Neural cell (in vitro differentiated cells): ENCODE measurements around the gene ENTPD2. TPM values are rescaled to one million over a fixed set of nuclear protein-coding genes. Genes with fewer than 3 reads are reported as not detected.

Experiments
- H2AFZ ChIP-seq: fragments of 200-600, 300-800 bp; sonication (generic), shearing (Covaris generic); 2 replicates; pipeline ENCODE4 v1.6.0; 2014; ENCODE audit warnings: low read depth, mild to moderate bottlenecking, antibody characterized with exemption, low read length, moderate library complexity
- H3F3A ChIP-seq: fragments of 200-600 bp; shearing (Covaris generic); 2 replicates; pipeline ENCODE4 v1.6.1; 2016; ENCODE audit warnings: mild to moderate bottlenecking, moderate library complexity, mixed read lengths, antibody characterized with exemption, low read length; ENCODE audit not compliant: insufficient read depth, poor library complexity, severe bottlenecking
- H3K27ac ChIP-seq: fragments of 200-600, 300-800 bp; sonication (generic), shearing (Covaris generic); 2 replicates; pipeline ENCODE4 v1.5.1; 2014; ENCODE audit warnings: mild to moderate bottlenecking, low read length, moderate library complexity
- H3K27me3 ChIP-seq: fragments of 300-800, 200-600 bp; sonication (generic), shearing (Covaris generic); 2 replicates; pipeline ENCODE4 v1.6.0; 2014; ENCODE audit warnings: mild to moderate bottlenecking, low read depth, low read length, moderate library complexity; ENCODE audit not compliant: insufficient read depth
- H3K36me3 ChIP-seq: fragments of 300-800, 200-600 bp; sonication (generic), shearing (Covaris generic); 2 replicates; pipeline ENCODE4 v1.5.1; 2014; ENCODE audit warnings: mild to moderate bottlenecking, antibody characterized with exemption, low read length, moderate library complexity; ENCODE audit not compliant: insufficient read depth
- H3K4me2 ChIP-seq: fragments of 300-800, 200-600 bp; sonication (generic), shearing (Covaris generic); 2 replicates; pipeline ENCODE4 v1.6.0; 2014; ENCODE audit warnings: mild to moderate bottlenecking, low read length
- H3K4me3 ChIP-seq: fragments of 300-800, 200-600 bp; sonication (generic), shearing (Covaris generic); 2 replicates; pipeline ENCODE4 v1.5.1; 2014; ENCODE audit warnings: mild to moderate bottlenecking, low read length, moderate library complexity
- H3K79me2 ChIP-seq: fragments of 200-600 bp; shearing (Covaris generic); replicated peaks from 2 replicates; pipeline ENCODE4 v1.6.0; 2014; ENCODE audit warnings: mild to moderate bottlenecking, low read length, moderate library complexity; ENCODE audit not compliant: insufficient read depth
- H3K9ac ChIP-seq: fragments of 300-800, 200-600 bp; sonication (generic), shearing (Covaris generic); 2 replicates; pipeline ENCODE4 v1.6.1; 2016; ENCODE audit warnings: mild to moderate bottlenecking, low read length, mixed read lengths
- H3K9me2 ChIP-seq: fragments of 200-600 bp; shearing (Covaris generic); 2 replicates; pipeline ENCODE4 v1.6.1; 2016; ENCODE audit warnings: mild to moderate bottlenecking, low read length, mixed read lengths; ENCODE audit not compliant: insufficient read depth
- H3K9me3 ChIP-seq: fragments of 200-600, 300-800 bp; sonication (generic), shearing (Covaris generic); 2 replicates; pipeline ENCODE4 v1.6.1; 2016; ENCODE audit warnings: mild to moderate bottlenecking, mixed run types, low read length, moderate library complexity, mixed read lengths
- H4K20me1 ChIP-seq: fragments of 200-600 bp; shearing (Covaris generic); 2 replicates; pipeline ENCODE4 v1.6.1; 2016; ENCODE audit warnings: mild to moderate bottlenecking, mixed run types; ENCODE audit not compliant: insufficient read depth
- EP300 ChIP-seq: fragments of 450-650 bp; conservative IDR thresholded peaks from 2 replicates; pipeline ENCODE4 v1.6.1; 2014; ENCODE audit warnings: antibody characterized with exemption, mild to moderate bottlenecking, moderate library complexity; ENCODE audit not compliant: poor library complexity, severe bottlenecking
- EZH2 ChIP-seq: fragments of 200-600, 300-800 bp; shearing (Covaris generic), sonication (generic); IDR thresholded peaks from 2 replicates; pipeline ENCODE4 v1.6.1; 2014; ENCODE audit warnings: antibody characterized with exemption, low read length, borderline replicate concordance, mild to moderate bottlenecking; ENCODE audit not compliant: insufficient read depth, poor library complexity, severe bottlenecking
- MXI1 ChIP-seq: fragments of 450-650 bp; conservative IDR thresholded peaks from 2 replicates; pipeline ENCODE4 v1.6.1; 2014; ENCODE audit warnings: antibody characterized with exemption, mild to moderate bottlenecking; ENCODE audit not compliant: poor library complexity, severe bottlenecking
- POLR2AphosphoS5 ChIP-seq: IDR thresholded peaks from 2 replicates; pipeline ENCODE4 v1.6.1; 2012
- RAD21 ChIP-seq: fragments of 450-650 bp; conservative IDR thresholded peaks from 2 replicates; pipeline ENCODE4 v1.6.1; 2014; ENCODE audit warnings: antibody characterized with exemption, mild to moderate bottlenecking, moderate library complexity
- SMC3 ChIP-seq: fragments of 450-650 bp; conservative IDR thresholded peaks from 2 replicates; pipeline ENCODE4 v1.6.1; 2014; ENCODE audit warnings: antibody characterized with exemption, mild to moderate bottlenecking, moderate library complexity; ENCODE audit not compliant: poor library complexity
- TAF1 ChIP-seq: IDR thresholded peaks from 2 replicates; pipeline ENCODE4 v1.6.1; 2012; ENCODE audit warnings: low read depth
- polyA plus RNA-seq: library from polyadenylated mRNA; depleted of rRNA; stranded (reverse); fragments of >200 nt; gene quantifications from 2 replicates; pipeline ENCODE4 v1.2.3, GENCODE V29; 2014
- TF ChIP-seq, protein P1 (sequence below): fragments of 450-650 bp; IDR thresholded peaks from 2 replicates; pipeline ENCODE4 v1.5.1; 2014; ENCODE audit warnings: antibody characterized with exemption, mild to moderate bottlenecking, moderate library complexity; ENCODE audit not compliant: poor library complexity, severe bottlenecking
- TF ChIP-seq, protein P2 (sequence below): IDR thresholded peaks from 2 replicates; pipeline ENCODE4 v1.6.1; 2012; ENCODE audit warnings: borderline replicate concordance

ENTPD2 gene
- polyA plus RNA-seq, 1 donor from 2014 or later = not detected

DNA sequence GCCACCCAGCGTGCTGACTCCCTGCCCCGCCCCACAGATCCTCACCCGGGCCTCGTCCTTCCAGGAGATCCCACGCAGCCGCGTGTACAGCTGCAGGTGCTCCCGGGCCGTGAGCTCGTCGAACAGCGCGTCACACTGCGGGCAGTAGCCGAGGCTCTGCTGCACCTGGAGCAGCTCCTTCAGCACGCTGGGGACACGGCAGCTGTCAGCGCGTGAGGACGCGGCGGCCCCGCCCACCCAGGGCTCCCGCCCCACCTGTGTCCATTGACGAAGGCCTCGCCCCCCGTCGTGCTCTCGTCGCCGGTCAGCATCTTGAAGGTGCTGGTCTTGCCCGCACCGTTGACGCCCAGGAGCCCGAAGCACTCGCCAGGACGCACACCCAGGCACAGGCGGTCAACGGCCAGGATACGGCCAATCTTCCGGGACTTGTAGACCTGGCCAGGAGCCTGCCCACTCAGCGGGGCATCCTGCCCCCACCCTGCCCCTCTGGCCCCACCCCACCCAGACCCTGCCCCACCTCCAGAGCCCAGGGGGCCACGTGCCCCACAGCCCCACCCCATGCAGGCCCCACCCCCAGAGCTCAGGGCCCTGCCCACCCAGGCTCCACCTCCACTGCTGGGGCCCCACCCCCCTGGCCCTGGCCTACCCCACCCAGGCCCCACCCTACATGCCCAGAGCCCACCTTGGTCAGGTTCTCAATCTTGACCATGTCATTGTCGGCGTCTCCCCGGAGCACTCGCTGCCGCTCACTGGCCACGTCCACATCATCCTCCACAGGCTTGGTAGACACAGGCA lies 43.7 kb downstream of the ENTPD2 start:
- H3K36me3 ChIP-seq = no peaks in the 10 kb centered on the region

DNA sequence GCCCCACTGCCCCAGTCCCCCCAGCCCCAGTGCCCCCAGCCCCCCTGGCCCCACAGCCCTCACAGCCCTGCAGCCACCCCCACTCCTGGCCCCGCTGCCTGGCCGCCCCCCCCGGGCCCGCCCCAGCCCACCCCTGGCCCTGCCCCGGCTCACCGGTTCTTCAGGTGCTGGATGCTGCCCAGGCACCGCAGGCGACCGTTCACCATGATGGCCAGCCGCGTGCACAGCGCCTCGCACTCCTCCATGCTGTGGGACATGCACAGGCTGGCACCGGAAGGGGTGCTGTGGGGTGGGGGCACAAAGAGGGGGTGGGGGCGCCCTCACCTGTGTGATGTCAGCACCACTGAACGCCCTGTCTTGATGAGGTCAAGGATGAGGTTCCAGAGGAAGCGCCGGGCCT lies 44.6 kb downstream of the ENTPD2 start:
- H4K20me1 ChIP-seq = no peaks in the 10 kb centered on the region
- no peaks in the 10 kb centered on the region for H3F3A ChIP-seq
- H3K79me2 ChIP-seq = no peaks in the 10 kb centered on the region
- H2AFZ ChIP-seq = no peak overlapping the region
- no peaks in the 10 kb centered on the region for H3K27me3 ChIP-seq
- H3K9me2 ChIP-seq = no peaks in the 10 kb centered on the region
- H3K9me3 ChIP-seq = no peaks in the 10 kb centered on the region
- H3K4me2 ChIP-seq = no peak overlapping the region
- TF ChIP-seq, protein P1, sequence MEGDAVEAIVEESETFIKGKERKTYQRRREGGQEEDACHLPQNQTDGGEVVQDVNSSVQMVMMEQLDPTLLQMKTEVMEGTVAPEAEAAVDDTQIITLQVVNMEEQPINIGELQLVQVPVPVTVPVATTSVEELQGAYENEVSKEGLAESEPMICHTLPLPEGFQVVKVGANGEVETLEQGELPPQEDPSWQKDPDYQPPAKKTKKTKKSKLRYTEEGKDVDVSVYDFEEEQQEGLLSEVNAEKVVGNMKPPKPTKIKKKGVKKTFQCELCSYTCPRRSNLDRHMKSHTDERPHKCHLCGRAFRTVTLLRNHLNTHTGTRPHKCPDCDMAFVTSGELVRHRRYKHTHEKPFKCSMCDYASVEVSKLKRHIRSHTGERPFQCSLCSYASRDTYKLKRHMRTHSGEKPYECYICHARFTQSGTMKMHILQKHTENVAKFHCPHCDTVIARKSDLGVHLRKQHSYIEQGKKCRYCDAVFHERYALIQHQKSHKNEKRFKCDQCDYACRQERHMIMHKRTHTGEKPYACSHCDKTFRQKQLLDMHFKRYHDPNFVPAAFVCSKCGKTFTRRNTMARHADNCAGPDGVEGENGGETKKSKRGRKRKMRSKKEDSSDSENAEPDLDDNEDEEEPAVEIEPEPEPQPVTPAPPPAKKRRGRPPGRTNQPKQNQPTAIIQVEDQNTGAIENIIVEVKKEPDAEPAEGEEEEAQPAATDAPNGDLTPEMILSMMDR = no peak
- TF ChIP-seq EZH2 (no peak), MXI1 (no peak), TAF1 (no peak), SMC3 (no peak), RAD21 (no peak), EP300 (no peak), POLR2AphosphoS5 (no peak)
- TF ChIP-seq, protein P2, sequence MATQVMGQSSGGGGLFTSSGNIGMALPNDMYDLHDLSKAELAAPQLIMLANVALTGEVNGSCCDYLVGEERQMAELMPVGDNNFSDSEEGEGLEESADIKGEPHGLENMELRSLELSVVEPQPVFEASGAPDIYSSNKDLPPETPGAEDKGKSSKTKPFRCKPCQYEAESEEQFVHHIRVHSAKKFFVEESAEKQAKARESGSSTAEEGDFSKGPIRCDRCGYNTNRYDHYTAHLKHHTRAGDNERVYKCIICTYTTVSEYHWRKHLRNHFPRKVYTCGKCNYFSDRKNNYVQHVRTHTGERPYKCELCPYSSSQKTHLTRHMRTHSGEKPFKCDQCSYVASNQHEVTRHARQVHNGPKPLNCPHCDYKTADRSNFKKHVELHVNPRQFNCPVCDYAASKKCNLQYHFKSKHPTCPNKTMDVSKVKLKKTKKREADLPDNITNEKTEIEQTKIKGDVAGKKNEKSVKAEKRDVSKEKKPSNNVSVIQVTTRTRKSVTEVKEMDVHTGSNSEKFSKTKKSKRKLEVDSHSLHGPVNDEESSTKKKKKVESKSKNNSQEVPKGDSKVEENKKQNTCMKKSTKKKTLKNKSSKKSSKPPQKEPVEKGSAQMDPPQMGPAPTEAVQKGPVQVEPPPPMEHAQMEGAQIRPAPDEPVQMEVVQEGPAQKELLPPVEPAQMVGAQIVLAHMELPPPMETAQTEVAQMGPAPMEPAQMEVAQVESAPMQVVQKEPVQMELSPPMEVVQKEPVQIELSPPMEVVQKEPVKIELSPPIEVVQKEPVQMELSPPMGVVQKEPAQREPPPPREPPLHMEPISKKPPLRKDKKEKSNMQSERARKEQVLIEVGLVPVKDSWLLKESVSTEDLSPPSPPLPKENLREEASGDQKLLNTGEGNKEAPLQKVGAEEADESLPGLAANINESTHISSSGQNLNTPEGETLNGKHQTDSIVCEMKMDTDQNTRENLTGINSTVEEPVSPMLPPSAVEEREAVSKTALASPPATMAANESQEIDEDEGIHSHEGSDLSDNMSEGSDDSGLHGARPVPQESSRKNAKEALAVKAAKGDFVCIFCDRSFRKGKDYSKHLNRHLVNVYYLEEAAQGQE = no peak
- no peak overlapping the region for H3K9ac ChIP-seq
- no peaks in the 10 kb centered on the region for H3K36me3 ChIP-seq
- no peak overlapping the region for H3K4me3 ChIP-seq
- H3K27ac ChIP-seq = no peak overlapping the region

More for the DNA sequence above, 43.7 kb downstream of the ENTPD2 start:
- Histone ChIP-seq H3K9ac (no peak overlapping the region), H2AFZ (no peak overlapping the region), H4K20me1 (no peaks in the 10 kb centered on the region), H3F3A (no peaks in the 10 kb centered on the region), H3K4me3 (no peak overlapping the region), H3K27me3 (no peaks in the 10 kb centered on the region), H3K79me2 (no peaks in the 10 kb centered on the region), H3K9me3 (no peaks in the 10 kb centered on the region), H3K9me2 (no peaks in the 10 kb centered on the region), H3K4me2 (no peak overlapping the region), H3K27ac (no peak overlapping the region)
- TF ChIP-seq RAD21 (no peak), TAF1 (no peak), POLR2AphosphoS5 (no peak), EZH2 (no peak), SMC3 (no peak), EP300 (no peak), MXI1 (no peak)
- TF ChIP-seq, protein P2 = no peak
- TF ChIP-seq, protein P1 = no peak
